ENCODE data around the gene F2RL2.

Gene F2RL2

DNA sequence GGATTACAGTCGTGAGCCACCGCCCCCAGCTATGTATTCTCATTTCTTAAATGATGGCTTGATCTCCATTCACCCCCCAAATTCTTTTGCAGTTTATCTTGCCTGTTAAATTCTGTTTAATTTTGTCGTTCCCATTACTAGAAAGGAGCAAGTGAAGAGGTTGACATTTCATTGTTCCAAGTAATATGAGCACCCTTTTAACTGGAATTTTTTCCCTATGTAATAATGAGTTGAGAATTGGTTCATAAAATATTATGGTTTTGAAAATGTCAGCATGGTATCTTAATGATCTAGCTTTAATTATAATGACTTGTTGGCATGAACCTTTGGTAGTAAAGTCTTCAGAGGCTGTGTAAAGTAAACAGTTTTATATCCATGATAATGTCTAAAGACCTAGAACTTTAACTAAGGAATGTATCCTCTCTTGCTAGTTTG lies 37.4 kb downstream of the F2RL2 start:
- Histone ChIP-seq H3K4me3 (ENCODE audit: low read depth, low read length) (no peak overlapping the region), H3K36me3 (ENCODE audit: control insufficient read depth in 2 of 2, insufficient read depth in 1 of 2, low read length in 2 of 2) (no peaks in the 10 kb centered on the region), H3K27ac (ENCODE audit: extremely low read depth, low read depth, low read length) (no peak overlapping the region), H3K9me3 (ENCODE audit: control insufficient read depth, insufficient read depth, low read depth, low read length) (no peaks in the 10 kb centered on the region), H3K4me1 (ENCODE audit: control insufficient read depth, insufficient read depth, low read length) (peaks cover 12% of the 10 kb centered on the region; the same call in 1 of the 2 replicates)
- ChIA-PET CTCF (interaction anchor here (0.6 to 3.5 kb wide), 4 partner anchors 189 to 430 kb away, joined by 3 to 12 read pairs (median 4); no protein-coding TSS in a partner anchor), POLR2A (no interaction called here)
- no peak for TF ChIP-seq ZNF747 (tag by site-specific recombination; IDR thresholded peaks at IDR 0.05)
- TF ChIP-seq ZNF184 (tag by site-specific recombination; IDR thresholded peaks at IDR 0.05): no peak
- no peak for TF ChIP-seq ZNF664 (tag by site-specific recombination; IDR thresholded peaks at IDR 0.05)
- TF ChIP-seq SALL2 (tag by site-specific recombination; IDR thresholded peaks at IDR 0.05; ENCODE audit: borderline replicate concordance): no peak
- TF ChIP-seq SP3 (tag by site-specific recombination; IDR thresholded peaks at IDR 0.05): no peak; the same call in 1 of the 2 replicates
- no peak for TF ChIP-seq YY1 (tag by site-specific recombination; IDR thresholded peaks at IDR 0.05)
- TF ChIP-seq, protein P1, sequence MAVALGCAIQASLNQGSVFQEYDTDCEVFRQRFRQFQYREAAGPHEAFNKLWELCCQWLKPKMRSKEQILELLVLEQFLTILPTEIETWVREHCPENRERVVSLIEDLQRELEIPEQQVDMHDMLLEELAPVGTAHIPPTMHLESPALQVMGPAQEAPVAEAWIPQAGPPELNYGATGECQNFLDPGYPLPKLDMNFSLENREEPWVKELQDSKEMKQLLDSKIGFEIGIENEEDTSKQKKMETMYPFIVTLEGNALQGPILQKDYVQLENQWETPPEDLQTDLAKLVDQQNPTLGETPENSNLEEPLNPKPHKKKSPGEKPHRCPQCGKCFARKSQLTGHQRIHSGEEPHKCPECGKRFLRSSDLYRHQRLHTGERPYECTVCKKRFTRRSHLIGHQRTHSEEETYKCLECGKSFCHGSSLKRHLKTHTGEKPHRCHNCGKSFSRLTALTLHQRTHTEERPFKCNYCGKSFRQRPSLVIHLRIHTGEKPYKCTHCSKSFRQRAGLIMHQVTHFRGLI (tag by site-specific recombination; IDR thresholded peaks at IDR 0.05): no peak
- TF ChIP-seq MYNN (tag by site-specific recombination; IDR thresholded peaks at IDR 0.05; ENCODE audit: borderline replicate concordance): no peak
- TF ChIP-seq, protein P2, sequence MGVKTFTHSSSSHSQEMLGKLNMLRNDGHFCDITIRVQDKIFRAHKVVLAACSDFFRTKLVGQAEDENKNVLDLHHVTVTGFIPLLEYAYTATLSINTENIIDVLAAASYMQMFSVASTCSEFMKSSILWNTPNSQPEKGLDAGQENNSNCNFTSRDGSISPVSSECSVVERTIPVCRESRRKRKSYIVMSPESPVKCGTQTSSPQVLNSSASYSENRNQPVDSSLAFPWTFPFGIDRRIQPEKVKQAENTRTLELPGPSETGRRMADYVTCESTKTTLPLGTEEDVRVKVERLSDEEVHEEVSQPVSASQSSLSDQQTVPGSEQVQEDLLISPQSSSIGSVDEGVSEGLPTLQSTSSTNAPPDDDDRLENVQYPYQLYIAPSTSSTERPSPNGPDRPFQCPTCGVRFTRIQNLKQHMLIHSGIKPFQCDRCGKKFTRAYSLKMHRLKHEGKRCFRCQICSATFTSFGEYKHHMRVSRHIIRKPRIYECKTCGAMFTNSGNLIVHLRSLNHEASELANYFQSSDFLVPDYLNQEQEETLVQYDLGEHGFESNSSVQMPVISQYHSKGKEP (tag by site-specific recombination; IDR thresholded peaks at IDR 0.05): peak; percentile 77
- TF ChIP-seq ZNF423 (tag by site-specific recombination; IDR thresholded peaks at IDR 0.05): 0 out of 2 replicates have a peak, but pooled peaks have one; percentile 27
- TF ChIP-seq WT1 (tag by site-specific recombination; IDR thresholded peaks at IDR 0.05): peak; percentile 97
- no peak for TF ChIP-seq EGR2 (tag by site-specific recombination; IDR thresholded peaks at IDR 0.05; ENCODE audit: low read depth)
- peak; percentile 68; the same call in 1 of the 2 replicates for TF ChIP-seq KLF10 (tag by site-specific recombination; IDR thresholded peaks at IDR 0.05)
- no peak for TF ChIP-seq ZNF830 (tag by site-specific recombination; IDR thresholded peaks at IDR 0.05; ENCODE audit: low read depth)
- TF ChIP-seq ZNF132 (tag by site-specific recombination; IDR thresholded peaks at IDR 0.05; ENCODE audit: borderline replicate concordance): no peak
- no peak for TF ChIP-seq ZNF658 (tag by site-specific recombination; IDR thresholded peaks at IDR 0.05)
- TF ChIP-seq ZNF404 (tag by site-specific recombination; IDR thresholded peaks at IDR 0.05): no peak
- TF ChIP-seq ZNF302 (tag by site-specific recombination; IDR thresholded peaks at IDR 0.05; ENCODE audit: low read depth): no peak
- TF ChIP-seq BCL11B (tag by site-specific recombination; IDR thresholded peaks at IDR 0.05; ENCODE audit: low read depth): peak; percentile 97
- TF ChIP-seq ZNF174 (tag by site-specific recombination; IDR thresholded peaks at IDR 0.05): no peak
- TF ChIP-seq ZNF777 (tag by site-specific recombination; IDR thresholded peaks at IDR 0.05; ENCODE audit: borderline replicate concordance): no peak
- TF ChIP-seq ZNF248 (tag by site-specific recombination; IDR thresholded peaks at IDR 0.05): no peak
- TF ChIP-seq ZNF391 (tag by site-specific recombination; IDR thresholded peaks at IDR 0.05; ENCODE audit: borderline replicate concordance, low read depth): peak; percentile 90
- TF ChIP-seq ZNF292 (tag by site-specific recombination; IDR thresholded peaks at IDR 0.05; ENCODE audit: borderline replicate concordance, low read depth): no peak
- TF ChIP-seq ZNF785 (tag by site-specific recombination; IDR thresholded peaks at IDR 0.05): no peak
- no peak for TF ChIP-seq ZNF146 (tag by site-specific recombination; IDR thresholded peaks at IDR 0.05)
- TF ChIP-seq, protein P3, sequence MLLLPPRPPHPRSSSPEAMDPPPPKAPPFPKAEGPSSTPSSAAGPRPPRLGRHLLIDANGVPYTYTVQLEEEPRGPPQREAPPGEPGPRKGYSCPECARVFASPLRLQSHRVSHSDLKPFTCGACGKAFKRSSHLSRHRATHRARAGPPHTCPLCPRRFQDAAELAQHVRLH (tag by site-specific recombination; IDR thresholded peaks at IDR 0.05): peak; percentile 84
- TF ChIP-seq GLIS1 (tag by site-specific recombination; IDR thresholded peaks at IDR 0.05): peak; percentile 87
- peak; percentile 59; the same call in 1 of the 2 replicates for TF ChIP-seq ZNF10 (tag by site-specific recombination; IDR thresholded peaks at IDR 0.05)
- TF ChIP-seq TRIM28 (IDR thresholded peaks at IDR 0.05; ENCODE audit: borderline replicate concordance, low read length): no peak
- TF ChIP-seq, protein P4, sequence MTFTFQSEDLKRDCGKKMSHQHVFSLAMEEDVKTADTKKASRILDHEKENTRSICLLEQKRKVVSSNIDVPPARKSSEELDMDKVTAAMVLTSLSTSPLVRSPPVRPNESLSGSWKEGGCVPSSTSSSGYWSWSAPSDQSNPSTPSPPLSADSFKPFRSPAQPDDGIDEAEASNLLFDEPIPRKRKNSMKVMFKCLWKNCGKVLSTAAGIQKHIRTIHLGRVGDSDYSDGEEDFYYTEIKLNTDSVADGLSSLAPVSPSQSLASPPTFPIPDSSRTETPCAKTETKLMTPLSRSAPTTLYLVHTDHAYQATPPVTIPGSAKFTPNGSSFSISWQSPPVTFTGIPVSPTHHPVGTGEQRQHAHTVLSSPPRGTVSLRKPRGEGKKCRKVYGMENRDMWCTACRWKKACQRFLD (tag by site-specific recombination; IDR thresholded peaks at IDR 0.05): no peak
- TF ChIP-seq ZNF624 (tag by site-specific recombination; IDR thresholded peaks at IDR 0.05): no peak
- TF ChIP-seq ZNF600 (tag by site-specific recombination; IDR thresholded peaks at IDR 0.05): no peak
- TF ChIP-seq, protein P5, sequence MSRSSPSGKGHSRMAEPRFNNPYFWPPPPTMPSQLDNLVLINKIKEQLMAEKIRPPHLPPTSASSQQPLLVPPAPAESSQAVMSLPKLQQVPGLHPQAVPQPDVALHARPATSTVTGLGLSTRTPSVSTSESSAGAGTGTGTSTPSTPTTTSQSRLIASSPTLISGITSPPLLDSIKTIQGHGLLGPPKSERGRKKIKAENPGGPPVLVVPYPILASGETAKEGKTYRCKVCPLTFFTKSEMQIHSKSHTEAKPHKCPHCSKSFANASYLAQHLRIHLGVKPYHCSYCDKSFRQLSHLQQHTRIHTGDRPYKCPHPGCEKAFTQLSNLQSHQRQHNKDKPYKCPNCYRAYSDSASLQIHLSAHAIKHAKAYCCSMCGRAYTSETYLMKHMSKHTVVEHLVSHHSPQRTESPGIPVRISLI (tag by site-specific recombination; IDR thresholded peaks at IDR 0.05): peak; percentile 81; the same call in 1 of the 2 replicates
- no peak; the same call in 1 of the 2 replicates for TF ChIP-seq ZBTB8A (tag by site-specific recombination; IDR thresholded peaks at IDR 0.05)
- TF ChIP-seq ZNF366 (tag by site-specific recombination; conservative IDR thresholded peaks at IDR 0.05): peak; percentile 41
